Cardiac fibroblast (primary cell): ENCODE data around the gene PLPPR5.
"Not testable (repeated sequence)": the region's sequence is repeated elsewhere in the genome, so short reads cannot be mapped to it uniquely, and the experiment has no call there.

ENCODE experiments used
- DNase-seq, 2 donors: peaks; one replicate each; pipeline versions ENCODE4 v3.0.0 to v3.0.0-alpha.2; 2010; ENCODE audit warnings: low read depth in 2 of 2
- H3K4me3 ChIP-seq, 2 donors: replicated peaks in 1 of 2; 1 replicate in 1 of 2; 2 replicates in 1 of 2; pipeline ENCODE4 v1.5.1; 2011; ENCODE audit warnings: low read depth in 2 of 2, low read length in 2 of 2, mild to moderate bottlenecking in 2 of 2, moderate library complexity in 1 of 2
- TF ChIP-seq, protein P1 (sequence below): IDR thresholded peaks from one replicate; pipeline ENCODE4 v1.5.1; 2011; ENCODE audit warnings: low read depth, mild to moderate bottlenecking, low read length, inconsistent platforms

PLPPR5 gene

DNA sequence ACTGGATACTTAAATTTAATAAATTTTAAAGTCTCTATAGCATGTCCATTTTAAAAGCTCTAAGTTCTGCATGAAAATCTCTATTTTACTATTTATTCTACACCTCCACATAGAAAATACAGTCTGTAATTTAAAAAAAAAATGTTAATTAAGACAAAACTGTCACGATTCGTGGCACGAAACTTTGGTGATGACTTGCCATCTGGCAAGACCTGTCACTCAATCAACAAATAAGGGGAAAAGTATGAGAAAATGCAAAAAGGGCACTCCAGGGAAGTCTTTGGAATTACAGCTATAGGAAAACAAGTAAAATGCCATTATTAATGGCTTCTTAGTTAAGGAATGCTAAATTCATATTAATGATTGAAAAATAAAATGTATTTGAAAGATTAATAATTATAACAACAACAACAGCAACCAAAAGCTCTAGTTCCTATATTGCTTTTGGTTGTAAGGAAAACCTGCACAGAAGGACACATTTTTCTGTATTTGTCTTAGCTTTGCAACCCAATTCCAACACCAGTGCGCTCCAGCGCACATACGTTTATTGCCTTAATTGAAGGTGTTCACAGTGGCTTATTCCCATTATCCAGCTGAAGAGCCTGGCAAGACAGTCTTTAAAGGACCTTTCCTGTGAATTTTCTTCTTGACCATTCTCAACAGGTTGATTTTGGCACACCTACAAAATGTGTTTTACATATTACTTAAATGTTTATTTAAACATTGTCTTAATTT, 107.8 kb downstream of the PLPPR5 start:
- TF ChIP-seq, protein P1, sequence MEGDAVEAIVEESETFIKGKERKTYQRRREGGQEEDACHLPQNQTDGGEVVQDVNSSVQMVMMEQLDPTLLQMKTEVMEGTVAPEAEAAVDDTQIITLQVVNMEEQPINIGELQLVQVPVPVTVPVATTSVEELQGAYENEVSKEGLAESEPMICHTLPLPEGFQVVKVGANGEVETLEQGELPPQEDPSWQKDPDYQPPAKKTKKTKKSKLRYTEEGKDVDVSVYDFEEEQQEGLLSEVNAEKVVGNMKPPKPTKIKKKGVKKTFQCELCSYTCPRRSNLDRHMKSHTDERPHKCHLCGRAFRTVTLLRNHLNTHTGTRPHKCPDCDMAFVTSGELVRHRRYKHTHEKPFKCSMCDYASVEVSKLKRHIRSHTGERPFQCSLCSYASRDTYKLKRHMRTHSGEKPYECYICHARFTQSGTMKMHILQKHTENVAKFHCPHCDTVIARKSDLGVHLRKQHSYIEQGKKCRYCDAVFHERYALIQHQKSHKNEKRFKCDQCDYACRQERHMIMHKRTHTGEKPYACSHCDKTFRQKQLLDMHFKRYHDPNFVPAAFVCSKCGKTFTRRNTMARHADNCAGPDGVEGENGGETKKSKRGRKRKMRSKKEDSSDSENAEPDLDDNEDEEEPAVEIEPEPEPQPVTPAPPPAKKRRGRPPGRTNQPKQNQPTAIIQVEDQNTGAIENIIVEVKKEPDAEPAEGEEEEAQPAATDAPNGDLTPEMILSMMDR: no peak

DNA sequence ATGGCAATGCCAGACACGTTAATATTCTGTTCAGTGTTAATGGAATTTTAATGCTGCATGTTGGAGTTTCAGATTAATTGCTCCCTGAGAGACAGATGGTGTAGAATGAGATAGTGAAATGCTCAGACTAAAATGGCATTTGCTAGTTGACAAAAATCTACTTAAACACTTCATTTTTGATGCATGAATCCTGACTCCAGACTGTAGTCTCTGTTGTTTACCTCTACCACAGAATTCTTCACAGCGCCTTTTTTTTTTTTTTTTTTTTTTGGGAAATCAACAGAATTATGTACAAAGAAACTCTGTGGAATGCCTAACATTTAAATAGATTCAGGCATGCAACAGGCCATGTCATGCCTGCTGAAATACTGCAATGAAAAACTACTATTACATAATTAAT, 111.3 kb downstream of the PLPPR5 start:
- TF ChIP-seq, protein P1: no peak
- H3K4me3 ChIP-seq: no peak overlapping the region
- DNase-seq: no peak

More for the DNA sequence above, 107.8 kb downstream of the PLPPR5 start:
- H3K4me3 ChIP-seq: no peak overlapping the region
- DNase-seq: no peak

DNA sequence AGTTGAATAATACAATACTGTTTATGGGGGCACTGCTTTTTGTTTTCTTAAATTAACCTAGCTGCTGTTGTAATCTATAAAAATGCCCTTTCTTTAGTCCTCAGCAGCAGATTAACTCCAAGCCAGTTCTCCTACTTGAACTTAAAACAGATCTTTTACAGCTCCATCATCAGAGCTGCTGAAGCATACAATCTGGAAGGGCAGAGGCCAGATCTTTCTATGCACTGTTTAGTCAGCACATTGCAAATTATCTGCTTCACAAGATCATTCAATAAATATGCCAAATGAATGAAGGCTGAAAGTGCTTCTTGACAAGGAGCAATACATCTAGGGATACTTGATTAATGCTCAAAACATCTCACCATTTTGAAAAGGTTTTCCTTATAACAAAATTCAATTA, 115.8 kb downstream of the PLPPR5 start:
- TF ChIP-seq, protein P1: no peak
- DNase-seq: no peak
- H3K4me3 ChIP-seq: no peak overlapping the region

DNA sequence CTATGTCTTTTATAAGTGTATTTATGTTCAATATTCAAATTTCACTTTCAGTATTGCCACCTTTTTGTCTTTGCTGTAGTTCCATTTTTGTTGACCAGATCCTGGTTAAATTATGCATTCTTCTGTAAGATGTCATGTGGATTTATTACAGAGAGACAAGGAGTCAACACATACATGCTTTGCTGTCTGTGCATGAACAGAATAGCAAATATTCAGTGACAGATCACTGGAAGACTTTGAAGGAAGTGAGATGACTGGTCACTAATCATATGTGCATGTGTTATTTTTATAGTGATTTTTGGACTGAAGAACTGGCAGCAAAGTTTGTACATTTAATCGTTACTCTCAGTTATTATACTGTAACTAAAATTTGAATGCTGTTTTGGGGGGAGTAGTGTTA, 117.2 kb downstream of the PLPPR5 start:
- no peak overlapping the region for H3K4me3 ChIP-seq
- TF ChIP-seq, protein P1: no peak
- no peak for DNase-seq

DNA sequence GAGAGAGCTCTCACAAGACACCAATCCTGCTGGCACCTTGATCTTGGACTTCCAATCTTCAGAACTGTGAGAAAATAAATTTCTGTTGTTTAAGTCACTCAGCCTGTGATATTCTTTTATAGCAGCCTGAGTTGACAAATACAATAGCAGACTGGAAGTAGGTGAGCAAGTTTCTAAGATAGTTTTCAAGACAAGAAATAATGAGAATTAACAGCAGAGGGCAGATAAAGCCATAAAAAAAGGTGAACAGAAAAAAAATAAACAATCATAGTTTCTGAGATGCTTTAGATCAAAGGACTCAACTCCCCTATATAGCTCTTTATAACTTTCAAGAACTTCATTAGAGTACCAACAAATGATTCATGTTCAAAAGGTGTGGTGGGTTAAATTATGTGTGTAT, 119.8 kb downstream of the PLPPR5 start:
- no peak overlapping the region for H3K4me3 ChIP-seq
- TF ChIP-seq, protein P1: no peak
- no peak for DNase-seq

DNA sequence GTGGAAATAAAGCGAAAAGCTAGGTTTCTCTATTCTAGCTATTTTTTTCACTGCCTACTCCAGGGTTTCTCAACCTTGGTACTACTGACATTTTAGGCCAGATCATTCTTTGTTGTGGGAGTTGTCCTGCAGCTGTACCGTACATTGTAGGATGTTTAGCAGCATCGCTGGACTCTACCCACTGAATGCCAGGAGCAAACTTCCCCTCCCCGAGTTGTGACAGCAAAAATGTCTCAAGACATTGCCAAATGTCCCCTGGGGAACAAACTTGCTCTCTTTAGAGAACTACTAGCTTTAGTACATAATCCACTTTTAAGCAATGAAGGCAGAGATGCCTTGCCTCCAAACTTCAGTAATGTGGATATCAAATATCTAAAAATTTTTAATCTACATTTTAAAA, 122.8 kb downstream of the PLPPR5 start:
- no peak overlapping the region for H3K4me3 ChIP-seq
- TF ChIP-seq, protein P1: no peak
- no peak for DNase-seq

DNA sequence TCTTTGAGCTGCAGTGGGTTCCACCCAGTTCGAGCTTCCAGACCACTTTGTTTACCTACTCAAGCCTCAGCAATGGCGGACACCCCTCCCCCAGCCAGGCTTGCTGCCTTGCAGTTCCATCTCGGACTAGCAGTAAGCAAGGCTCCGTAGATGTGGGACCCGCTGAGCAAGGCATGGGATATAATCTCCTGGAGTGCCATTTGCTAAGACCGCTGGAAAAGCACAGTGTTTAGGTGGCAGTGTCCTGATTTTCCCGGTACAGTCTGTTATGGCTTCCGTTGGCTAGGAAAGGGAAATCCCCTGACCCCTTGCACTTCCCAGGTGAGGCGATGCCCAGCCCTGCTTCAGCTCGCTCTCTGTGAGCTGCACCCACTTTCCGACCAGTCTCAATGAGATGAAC, 123.4 kb downstream of the PLPPR5 start:
- not testable (repeated sequence) for DNase-seq

More for the DNA sequence above, 123.4 kb downstream of the PLPPR5 start:
- not testable (repeated sequence) for H3K4me3 ChIP-seq
